Stimulated activated CD4-positive, alpha-beta T cell treated with anti-CD3 and anti-CD28 coated beads, Interleukin-1b, Interleukin-23, amount 100 ng/mL, for 4 hours (primary cell): Measurements from ENCODE around the gene RRP1B.

Experiments used
- DNase-seq, 2 donors: peaks; one replicate each; pipeline ENCODE4 v3.0.0-alpha.2; 2020; ENCODE audit warnings: low read depth in 2 of 2

RRP1B gene

DNA sequence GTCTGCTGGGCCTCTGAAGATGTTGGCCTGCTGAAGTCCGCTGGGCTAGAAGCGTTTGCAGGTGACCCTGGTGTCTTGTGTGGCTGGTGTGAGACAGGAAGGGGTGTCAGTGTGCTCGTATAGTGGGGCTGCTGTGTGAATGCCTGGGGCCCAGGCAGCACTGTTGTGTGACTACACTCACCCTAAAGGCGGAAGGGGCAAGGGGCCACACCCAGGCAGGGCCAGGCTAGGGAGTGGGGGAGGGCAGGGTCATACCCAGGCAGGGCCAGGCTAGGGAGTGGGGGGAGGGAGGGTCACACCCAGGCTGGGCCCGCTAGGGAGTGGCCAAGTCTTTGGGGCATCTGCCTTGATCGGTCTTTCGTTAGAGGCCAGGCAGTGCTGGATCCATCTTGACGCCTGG is 84.6 kb downstream of the RRP1B start:
- DNase-seq: no peak

DNA sequence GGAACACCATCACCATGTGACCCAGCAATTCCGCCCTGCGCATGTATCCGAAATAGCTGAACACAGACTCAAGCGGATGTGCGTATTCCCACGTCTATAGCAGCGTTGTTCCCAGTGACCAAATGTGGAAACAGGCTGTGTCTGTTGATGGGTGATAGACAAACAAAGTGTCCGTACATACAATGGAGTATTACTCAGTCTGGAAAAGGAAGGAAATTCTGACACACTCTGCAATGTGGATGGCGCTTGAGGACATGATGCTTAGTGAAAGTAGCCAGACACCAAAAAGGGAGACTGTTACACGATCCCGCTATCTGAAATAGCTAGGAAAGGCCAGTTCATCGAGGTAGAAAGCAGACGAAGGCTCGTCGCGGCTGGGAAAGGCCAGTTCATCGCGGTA is 85.4 kb downstream of the RRP1B start:
- no peak for DNase-seq
